Vagina (tissue), 2 donors: ENCODE data around the gene ASTL.

Experiments
- CTCF ChIP-seq, 3 experiments: fragments of 450-650 bp in 2 of 3; fragments of 200-600 bp in 1 of 3; sonication (generic) in 1 of 3; IDR thresholded peaks; one replicate each; pipeline ENCODE4 v1.5.1; 2017 to 2019; ENCODE audit warnings: antibody characterized with exemption in 3 of 3, mild to moderate bottlenecking in 2 of 3, moderate library complexity in 2 of 3
- POLR2A ChIP-seq, 2 donors: fragments of 450-650 bp; IDR thresholded peaks; one replicate each; pipeline ENCODE4 v1.6.1; 2017; ENCODE audit warnings: antibody characterized with exemption in 2 of 2, mild to moderate bottlenecking in 2 of 2, moderate library complexity in 2 of 2

DNA sequence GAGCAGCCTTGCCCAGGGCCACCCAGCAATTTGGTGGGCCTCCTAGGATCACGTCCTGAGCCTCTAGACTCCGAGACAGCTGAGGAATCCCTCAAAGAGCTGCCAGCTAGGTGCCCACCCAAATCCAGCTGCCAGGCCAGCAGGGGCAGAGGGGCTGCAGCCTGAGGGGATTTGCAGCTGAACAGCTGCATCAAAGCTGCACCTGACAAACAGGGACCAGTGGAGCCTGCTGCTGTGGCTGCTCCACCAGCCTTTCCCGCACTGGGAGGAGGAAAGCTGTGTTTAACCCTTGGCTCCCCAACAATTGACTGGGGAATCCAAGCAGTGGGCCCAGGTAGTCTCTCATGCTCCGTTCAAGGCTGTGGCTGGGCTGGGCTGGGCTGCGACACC, 30.2 kb downstream of the ASTL start:
- TF ChIP-seq CTCF (IDR thresholded peaks at IDR 0.05) (no peak), POLR2A (IDR thresholded peaks at IDR 0.05) (no peak)
